ENCODE data around the gene KCNJ4. TPM values are rescaled to one million over a fixed set of nuclear protein-coding genes. Genes with fewer than 3 reads are reported as not detected.

The KCNJ4 gene
- total RNA-seq, 1 donor from 2014 or later, result not detected

DNA sequence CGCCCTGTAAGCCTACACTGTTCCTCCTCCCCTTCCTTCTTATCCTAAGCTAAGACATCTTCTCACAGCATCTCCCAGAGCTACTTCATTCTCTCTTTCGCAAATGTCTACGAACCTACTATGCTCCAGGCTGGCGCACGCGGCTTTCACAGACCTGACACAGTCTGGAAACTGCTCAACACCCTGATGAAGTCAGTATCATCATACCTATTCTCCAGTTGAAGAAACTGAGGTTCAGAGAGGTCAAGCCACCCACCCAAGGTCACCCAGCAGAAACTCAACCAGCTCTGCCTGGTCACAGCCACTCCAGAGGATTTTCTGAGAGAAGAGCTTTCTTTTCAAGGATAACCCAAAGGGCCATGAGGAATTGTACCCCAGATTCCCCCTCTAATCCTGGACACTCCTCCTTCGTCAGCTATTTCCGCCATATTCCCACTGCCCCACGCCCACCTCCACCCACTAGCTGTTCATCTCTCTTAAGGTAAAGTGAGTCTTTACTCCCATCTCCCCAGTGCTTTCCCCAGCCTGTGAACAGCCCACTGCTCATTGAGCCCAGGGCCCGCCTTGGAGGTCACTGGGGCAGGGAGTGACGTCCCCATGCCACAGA lies 1.8 kb downstream of the KCNJ4 start:
- no peak for DNase-seq (ENCODE audit: extremely low read depth, low read depth, low spot score)

DNA sequence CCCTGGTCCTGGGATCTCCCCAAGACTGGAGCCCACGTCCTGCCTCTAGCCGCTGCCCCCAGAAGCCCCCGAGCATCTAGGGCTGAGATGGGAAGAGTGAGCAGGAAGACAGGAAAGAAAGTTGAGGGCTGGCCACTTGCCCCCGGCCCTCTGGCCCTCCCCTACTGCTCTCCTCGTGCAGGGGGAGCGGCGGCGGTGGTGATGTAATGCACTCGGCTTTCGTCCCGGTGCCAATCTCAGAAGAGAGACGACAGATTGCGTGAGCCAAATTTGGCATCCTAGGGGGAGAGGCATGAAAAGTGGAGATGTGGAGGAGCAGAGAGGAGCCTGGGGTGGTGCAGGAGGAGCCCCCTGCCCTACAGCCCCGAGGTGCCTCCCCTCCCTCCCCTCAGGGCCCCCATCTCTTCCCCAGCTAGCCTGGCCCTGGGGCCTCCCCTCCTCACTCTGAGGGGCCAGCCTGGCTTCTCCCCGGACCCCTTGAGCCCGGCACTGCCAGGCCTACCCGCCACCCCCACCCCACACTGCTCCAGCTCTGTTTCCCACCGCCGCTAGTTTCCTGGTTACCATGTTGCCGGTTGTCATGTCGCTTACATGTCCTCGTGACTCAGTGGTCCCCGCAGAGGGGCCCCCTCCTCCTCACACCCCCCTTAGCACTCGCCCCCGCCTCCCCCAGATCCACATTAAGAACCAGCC lies 2.5 kb downstream of the KCNJ4 start:
- DNase-seq (ENCODE audit: extremely low read depth, low read depth, low spot score), result no peak

DNA sequence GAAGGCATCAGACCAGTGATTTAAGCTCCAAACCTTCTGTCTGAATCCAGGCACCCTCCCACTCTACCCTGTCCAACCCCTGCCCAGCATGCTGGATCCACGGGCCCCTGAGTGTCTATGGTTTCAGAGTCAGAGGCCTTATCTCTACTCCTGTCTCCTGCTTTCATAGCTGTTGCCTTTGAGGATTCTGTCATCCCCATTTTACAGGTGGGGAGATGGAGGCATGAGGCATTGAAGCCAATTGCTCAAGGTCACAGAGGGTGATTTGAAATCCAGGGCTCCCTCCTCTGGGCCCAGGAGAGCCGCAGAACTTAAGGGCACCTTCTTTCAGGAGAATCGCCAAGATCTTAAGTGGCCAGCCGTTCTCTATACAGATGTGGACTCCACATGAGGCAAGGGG lies 3.1 kb downstream of the KCNJ4 start:
- DNase-seq (ENCODE audit: extremely low read depth, low read depth, low spot score), result no peak

DNA sequence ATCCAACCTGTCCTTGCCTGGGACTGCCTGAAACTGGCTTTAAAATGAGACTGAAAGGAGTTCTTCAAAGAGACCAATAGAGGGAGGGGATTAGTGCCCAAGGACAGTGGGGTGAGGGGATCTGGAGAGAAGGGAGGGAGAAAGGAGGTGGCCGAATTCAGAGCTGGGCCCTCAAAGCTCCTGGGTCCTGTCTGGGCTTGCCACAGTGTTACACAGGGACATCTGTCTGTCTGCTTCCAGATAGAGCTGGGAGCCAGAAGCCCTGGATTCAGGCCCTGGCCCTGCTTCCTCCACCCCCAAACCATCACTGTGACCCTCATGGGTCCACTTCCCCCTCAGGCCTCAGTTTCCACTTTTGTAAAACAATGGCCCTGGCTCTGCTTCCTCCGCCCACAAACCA lies 3.6 kb downstream of the KCNJ4 start:
- DNase-seq (ENCODE audit: extremely low read depth, low read depth, low spot score), result no peak

DNA sequence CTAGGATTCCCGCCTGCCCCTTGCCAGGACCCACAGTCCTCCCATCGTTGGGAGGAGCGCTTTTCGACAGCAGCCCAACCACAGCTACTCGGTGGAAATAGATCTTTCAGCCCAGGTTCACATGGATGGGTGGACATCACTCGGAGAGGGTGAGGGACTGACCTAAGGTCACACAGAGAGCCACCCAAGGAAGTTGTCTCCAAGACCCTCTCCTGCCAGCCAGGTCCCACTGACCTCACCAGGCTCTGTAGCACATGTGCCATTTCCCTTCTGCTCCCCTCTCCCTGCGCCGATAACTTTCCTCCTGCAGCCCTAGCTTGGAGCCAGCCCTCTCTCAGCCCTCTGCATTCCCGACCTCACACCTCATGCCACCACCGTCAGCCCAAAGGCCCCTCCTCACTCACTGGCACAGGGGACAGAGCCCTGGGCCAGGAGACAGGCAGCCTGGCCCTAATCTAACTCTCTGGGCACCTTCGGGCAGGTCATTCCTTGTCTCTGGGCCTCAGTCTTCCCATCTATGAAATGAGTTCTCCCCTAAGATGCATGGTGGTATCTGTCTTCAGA lies 4.7 kb downstream of the KCNJ4 start:
- DNase-seq (ENCODE audit: extremely low read depth, low read depth, low spot score), result no peak

DNA sequence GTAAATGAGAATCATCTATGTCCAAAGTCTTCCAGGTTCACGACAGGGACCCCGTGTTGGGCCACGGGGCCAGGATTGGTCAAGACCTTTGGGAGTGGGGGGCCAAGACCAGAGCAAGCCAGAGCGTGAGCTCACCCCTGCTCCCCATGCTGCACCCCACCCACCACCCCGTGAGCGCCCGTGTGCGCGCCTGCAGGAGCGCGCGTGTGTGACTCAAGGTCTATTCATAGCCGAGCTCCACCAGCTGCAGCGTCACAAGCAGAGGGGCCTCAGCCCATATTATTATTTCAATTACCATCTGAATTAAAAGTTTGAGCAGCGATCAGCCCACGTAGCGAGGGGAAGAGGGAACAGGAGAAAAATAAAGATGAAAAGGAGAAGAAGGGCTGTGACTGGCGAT lies 5.2 kb downstream of the KCNJ4 start:
- no peak for DNase-seq (ENCODE audit: extremely low read depth, low read depth, low spot score)

DNA sequence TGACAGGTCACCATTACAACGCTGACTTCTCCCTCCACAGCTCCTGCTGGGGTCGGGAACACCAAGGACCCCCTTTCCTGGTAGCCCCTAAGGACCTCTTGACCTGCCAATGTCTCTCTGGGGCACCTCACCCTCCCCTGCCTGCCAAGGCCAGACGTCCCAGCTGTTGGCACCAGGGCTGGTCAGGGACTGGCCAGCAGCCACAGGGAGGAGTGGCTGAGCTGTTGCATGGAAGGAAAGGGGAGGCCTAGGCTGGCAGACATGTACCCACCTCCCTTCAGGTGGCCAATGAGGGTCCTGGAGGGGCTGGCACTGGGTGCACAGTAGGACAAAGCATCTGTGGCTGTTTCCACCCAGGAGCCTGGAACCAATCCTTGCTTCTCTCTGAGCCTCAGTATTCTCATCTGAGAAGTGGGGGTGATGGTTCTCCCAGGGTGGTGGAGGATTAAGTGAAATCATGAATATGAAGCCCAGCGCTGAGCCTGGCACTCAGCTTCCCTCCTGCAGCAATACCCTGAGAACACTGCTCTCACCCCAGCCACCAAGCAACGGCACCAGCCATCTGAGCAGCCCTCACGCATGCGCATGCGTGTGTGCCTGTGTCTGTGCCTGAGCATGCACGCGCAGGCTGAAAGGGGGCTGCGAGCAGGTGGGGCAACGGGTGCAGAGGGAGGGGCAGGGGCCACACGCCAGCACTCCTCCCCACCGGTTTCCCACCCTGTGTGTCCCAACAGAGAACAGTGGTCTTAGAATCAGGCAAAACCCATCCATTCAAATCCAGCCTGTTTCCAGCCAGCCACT lies 5.9 kb downstream of the KCNJ4 start:
- no peak for DNase-seq (ENCODE audit: extremely low read depth, low read depth, low spot score)

DNA sequence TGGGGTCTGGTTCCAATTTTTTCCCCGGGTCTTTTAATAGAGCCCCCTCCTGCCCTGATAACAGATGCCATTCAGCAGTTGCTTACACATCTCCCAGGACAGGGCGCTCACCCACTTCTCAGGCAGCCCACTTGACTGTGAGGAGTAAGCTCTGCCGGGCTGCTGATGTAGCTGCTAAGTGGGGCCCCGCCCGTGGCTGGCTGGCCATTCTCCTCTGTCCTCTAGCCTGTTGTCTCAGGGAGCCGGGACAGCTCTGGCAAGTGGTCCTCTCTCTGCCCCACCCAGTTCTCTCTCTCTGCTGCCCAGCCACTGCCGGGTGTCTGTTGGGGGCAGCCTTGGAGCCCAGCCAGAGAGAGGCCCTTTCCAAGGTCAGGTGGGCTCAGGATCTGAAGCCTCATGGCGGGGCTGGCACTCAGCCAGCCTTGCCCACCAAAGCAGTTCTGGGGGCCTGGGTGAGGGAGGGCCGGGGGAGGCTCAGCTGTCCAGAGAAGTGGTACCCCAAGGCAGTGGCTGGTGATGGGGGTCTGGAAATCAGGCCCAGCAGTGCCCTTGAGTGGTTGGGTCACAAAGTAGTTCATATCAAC lies 8.9 kb downstream of the KCNJ4 start:
- DNase-seq (ENCODE audit: extremely low read depth, low read depth, low spot score), result no peak

DNA sequence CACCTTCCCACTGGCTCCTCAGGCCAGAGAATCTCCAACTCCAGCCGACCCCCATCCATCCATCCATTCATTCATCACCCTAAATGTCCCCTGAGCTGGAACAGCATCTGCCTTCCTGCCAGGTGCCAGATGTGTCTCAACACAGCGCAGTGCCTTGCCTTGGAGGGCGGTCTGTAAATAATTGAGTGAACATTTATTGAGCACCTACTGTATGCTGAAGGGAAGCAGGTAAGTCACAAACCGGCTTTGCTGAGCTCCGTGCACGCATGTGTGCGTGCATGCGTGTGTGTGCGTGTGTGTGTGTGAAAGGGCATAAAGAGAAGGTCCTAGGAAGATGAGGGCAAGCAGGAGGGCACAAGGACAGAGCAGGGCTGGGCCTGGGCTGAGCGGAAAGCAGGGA lies 10.2 kb downstream of the KCNJ4 start:
- DNase-seq (ENCODE audit: extremely low read depth, low read depth, low spot score), result no peak

DNA sequence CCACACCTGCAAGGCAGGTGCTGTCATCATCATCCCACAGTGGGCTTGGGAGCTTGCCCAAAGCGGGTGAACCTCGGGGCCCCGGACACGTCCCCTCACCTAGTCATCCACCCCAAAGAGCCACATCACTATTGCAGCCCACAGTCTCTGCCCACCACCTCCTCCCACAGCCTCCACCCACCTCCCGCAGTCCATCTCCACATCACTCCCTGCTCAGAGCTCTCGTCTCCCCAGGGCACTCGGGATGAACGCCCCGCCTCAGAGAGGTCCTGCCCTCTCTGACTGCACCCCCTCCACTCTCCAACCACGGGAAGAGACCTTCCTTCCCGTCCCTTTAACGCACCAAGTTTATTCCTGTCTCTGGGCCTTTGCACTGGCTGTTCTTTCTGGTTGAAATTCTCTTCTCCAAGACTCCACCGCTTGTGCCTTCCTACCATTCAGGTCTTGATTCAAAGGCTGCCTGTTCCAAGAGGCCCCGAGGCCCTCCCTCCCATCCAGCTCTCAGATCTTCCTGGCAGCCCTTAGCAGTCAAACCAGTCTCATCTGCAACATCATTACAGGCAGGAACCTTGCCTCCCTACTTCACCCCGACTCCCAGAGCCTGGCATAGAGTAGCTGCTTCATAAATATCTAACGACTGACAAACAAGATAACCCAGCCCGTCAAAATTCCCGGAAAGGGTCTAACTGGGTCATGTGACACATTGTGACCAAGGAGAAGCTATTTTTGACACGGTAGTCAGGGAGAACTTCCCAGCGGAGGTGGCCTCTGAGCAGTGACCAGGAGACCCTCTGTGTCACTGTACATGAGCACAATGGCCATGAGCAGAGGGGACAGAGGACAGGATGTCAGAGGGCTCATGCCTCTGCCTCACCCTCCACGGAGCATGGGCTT lies 11.1 kb downstream of the KCNJ4 start:
- no peak for DNase-seq (ENCODE audit: extremely low read depth, low read depth, low spot score)

DNA sequence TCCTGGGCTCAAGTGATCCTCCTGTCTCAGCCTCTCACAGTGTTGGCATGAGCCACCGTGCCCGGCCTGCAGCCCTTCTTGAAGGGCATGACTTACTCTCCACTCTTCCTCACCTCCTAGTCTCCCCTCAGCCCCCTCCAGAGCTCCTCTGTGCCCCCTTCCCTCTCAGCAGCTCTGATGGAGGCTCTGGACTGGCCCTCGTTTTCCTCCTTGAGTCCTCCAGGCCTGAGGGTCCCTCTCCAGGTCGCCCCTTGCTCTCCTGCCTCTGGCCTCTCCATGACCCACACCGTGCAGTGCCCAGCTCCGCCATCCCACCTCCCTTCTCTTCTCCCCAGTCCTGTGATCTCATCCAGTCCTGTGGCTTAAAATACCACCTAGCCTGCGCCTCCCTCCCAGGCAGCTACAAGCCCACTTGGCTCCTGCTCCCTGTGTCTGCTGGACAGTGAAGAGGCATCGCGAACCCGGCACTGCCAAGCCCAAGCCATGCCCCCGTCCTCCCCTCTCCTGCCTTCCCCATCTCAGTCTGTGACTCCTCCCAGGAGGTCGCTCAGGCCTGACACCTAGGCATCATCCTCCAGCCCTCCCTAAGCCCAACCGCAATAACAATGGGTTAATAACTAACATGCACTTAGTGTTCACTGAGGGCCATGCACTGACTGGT lies 11.9 kb downstream of the KCNJ4 start:
- no peak for DNase-seq (ENCODE audit: extremely low read depth, low read depth, low spot score)

DNA sequence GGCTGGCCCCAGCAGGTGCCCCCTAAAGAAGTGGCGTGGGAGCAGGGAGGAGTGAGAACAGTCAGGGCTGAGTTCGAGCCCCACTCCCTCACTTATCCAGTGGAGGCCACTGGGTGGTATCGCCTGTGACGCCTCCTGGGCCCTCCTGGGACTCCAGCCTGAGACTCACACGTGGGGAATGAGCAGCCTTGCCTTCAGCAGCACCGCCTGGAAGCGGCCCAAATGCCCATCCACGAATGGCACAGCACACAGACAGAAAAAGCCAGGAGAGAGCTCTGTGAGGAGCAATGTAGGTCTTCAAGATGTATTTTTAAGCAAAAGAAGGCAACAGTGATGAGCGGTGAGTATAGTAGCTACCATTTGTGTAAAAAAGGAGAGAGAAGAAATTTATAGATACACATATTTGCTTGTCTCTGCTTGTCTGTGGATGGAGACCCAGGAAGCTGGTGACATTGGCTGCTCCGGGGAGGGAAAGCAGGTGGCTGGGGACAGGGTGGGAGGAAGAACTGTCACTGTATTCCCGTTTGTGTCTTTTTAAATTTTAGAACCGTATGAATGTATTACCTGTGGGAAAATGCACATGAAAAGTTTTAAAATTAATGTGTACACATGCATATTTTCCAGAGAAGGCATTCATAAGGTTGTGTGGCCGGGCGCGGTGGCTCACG lies 13.2 kb downstream of the KCNJ4 start:
- no peak for DNase-seq (ENCODE audit: extremely low read depth, low read depth, low spot score)

DNA sequence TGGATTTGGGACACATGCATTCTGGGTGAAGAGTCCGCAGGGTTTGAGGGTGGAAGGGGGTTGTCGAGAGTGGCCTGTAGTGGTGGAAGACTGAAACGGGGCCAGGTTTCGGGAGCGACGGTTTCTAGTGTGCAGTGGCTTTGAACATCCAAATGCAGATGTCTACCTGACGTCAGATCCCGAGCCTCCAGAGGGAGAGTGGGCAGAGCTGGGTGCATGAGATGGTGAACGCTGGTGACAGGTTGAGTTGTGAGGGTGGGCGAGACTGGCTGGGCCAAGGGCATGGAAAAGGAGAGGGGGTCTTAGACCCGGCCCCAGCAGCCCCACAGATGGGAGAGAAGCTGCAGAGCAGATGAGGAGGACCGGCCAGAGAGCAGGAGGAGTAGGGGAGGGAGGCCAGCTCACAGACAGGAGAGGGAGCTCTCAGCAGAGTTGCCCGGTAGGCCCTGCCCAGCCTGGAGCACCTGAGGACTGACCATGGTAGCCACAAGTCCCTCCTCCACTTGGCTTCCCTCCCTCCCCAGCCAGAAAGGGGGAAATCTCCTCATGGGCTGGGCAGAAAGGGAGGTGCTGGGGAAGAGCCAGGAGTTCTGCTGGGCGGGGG lies 14.2 kb downstream of the KCNJ4 start:
- DNase-seq (ENCODE audit: extremely low read depth, low read depth, low spot score), result no peak

DNA sequence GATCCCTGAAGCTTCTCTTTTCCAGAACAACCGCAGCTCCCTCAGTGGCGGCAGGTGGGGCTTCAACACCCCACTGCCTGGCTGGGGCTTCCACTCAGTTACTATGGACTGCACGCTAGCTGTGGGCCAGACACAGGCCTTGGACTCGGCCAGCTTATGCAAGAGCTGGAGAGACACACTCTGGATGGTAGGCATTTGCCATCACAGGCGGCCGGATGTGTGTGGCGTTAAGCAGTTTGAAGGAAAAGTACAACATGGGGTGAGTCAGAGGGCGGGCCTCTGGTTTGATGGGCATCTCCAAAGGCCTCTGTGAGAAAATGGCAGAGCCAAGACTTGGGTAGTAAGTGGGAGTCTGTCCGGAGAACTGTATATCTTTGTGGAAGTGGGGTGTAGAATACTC lies 17.6 kb downstream of the KCNJ4 start:
- DNase-seq (ENCODE audit: extremely low read depth, low read depth, low spot score), result no peak

DNA sequence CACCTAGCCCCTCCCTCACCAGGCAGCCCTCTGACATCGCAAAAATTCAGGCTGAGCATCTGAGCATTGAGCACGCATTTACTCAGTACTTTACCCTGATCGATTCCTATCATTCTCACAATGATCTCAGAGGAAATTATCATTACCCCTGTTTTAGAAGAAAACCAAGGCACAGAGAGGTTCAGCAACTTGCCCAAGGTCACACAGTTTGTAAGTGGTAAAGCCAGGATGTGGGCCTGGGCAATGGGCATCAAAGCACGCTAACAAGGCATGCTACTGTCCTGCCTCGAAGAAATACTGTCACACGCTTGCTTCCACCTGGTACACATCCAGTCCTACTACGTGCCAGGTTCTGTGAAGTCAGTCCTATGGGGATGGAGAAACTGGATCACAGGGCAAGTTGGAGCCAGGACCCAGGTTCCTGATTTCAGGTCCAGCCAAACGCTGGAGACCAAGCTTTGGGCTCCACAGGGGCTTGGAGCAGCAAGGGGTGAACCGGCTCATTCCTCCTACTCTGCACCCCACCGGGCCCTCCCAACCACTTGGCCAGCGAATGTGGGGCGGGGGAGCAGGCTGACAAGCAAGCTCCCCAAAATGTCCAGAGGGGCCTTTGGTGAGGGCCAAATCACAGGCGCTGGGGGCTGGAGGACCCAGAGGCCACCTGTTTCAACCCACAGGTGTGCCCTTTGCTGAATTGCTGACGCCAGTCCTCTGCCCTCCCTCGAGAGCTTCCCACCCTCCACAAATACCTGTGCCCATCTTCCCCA lies 18.2 kb downstream of the KCNJ4 start:
- DNase-seq (ENCODE audit: extremely low read depth, low read depth, low spot score), result no peak

DNA sequence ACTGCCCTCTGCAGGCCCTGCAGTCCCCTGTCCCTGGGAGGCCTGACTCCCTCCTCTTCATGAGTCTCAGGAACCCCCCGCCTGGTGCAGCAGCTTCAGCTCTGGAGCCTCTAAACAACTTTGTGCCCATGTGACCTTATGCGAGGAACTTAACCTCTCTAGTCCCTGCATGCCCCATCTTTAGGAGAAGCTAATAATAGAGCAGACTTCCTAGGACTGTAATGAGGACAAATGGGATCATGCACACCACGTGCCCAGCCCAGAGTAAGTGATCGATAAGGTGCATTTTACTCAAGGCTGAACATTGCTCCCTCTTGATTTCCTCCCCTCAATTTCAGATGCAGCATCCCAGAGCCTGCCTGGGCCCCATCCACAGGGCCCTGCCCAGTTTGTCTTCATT lies 19.0 kb downstream of the KCNJ4 start:
- DNase-seq (ENCODE audit: extremely low read depth, low read depth, low spot score), result no peak

DNA sequence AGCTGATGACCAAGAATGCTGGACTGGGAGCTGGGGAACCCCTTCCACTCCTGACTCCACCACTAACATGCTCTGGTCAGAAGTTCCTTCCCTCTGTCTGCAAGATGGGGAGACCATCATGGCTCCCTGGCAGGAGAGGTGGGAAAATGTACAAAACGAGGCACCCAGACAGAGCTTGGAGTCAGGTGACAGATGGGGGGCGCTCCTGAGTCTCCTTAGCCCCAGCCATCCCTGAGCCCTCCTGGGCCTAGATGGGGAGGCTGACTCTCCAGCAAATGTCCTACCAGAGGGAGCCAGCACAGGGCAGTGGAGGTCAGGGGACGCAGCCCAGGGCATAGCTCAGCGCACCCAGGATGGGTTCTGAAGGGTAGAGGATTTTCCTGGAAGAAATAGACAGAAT lies 20.0 kb downstream of the KCNJ4 start:
- no peak for DNase-seq (ENCODE audit: extremely low read depth, low read depth, low spot score)

DNA sequence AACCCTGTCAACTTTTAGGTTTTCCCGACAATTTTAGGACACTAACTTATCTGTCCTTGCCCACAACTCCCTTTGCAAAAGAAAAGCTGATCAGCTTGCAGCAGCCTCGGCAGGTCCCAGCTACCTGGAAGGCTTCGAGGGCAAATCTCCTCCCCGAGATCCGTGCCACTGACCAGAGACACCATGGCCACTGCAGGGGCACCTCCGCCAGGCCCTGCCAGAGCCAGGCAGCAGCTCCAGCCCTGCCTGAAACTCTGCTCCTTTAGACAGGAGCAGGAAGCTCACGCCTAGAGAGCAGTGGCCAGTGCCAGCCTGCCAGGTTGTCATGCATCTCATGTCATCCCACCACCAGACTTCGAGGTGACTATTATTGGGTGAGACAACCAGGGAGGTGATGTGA lies 21.1 kb downstream of the KCNJ4 start:
- no peak for DNase-seq (ENCODE audit: extremely low read depth, low read depth, low spot score)

All from glomerular endothelial cell (primary cell).